ENCODE data around the gene GSN. TPM values are rescaled to one million over a fixed set of nuclear protein-coding genes. Genes with fewer than 3 reads are reported as not detected.

GSN gene
- total and polyA plus RNA-seq, 2 of the 13 experiments (the other 11 are each of a cell fraction or from before 2014, with no cell fraction given): 294 to 307 TPM

GRCh38 chr9:121322037-121322736 lies 54.2 kb downstream of the GSN start (continued):
- TF ChIP-seq ZXDC (CRISPR knock-in tag; IDR thresholded peaks at IDR 0.05) (no peak), ZNF556 (CRISPR knock-in tag; IDR thresholded peaks at IDR 0.05; ENCODE audit: borderline replicate concordance) (no peak), ZNF513 (CRISPR knock-in tag; conservative IDR thresholded peaks at IDR 0.05) (no peak), ZNF292 (CRISPR knock-in tag; IDR thresholded peaks at IDR 0.05; ENCODE audit: borderline replicate concordance, low read depth) (no peak; the same call in 1 of the 2 replicates), RERE (CRISPR knock-in tag; IDR thresholded peaks at IDR 0.05; ENCODE audit: low read depth) (peak; percentile 91), KLF11 (CRISPR knock-in tag; IDR thresholded peaks at IDR 0.05) (0 out of 2 replicates have a peak, but pooled peaks have one; percentile 17), ZNF20 (CRISPR knock-in tag; IDR thresholded peaks at IDR 0.05) (0 out of 2 replicates have a peak, but pooled peaks have one; percentile 7), ZUFSP (CRISPR knock-in tag; IDR thresholded peaks at IDR 0.05; ENCODE audit: borderline replicate concordance) (no peak), ARID3A (IDR thresholded peaks at IDR 0.05; ENCODE audit: low read depth, low read length) (peak; percentile 100)

All from HepG2 (cell line).